ENCODE data around the gene COTL1. TPM values are rescaled to one million over a fixed set of nuclear protein-coding genes. Genes with fewer than 3 reads are reported as not detected.

COTL1 gene
- total and polyA plus RNA-seq, 2 of the 13 experiments (the other 11 are each of a cell fraction or from before 2014, with no cell fraction given): 8.7 to 16.9 TPM

DNA sequence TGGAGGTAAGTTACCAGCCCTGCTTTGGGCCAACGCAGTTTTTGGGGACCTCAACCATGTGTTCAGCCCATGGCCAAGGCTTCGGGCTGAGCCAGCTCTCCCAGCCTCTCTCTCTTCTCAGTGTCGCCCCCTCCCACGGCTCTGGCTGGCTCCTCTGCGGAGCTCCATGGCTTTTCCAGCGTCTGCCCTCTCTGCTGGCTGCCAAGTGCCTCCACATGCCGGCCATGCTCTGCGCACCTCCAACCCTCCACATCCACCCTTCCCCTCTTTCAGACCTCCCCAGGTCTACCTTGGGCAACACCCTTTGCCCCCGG is 23.2 kb downstream of the COTL1 start (continued):
- TF ChIP-seq POGZ (CRISPR knock-in tag; IDR thresholded peaks at IDR 0.05): no peak

DNA sequence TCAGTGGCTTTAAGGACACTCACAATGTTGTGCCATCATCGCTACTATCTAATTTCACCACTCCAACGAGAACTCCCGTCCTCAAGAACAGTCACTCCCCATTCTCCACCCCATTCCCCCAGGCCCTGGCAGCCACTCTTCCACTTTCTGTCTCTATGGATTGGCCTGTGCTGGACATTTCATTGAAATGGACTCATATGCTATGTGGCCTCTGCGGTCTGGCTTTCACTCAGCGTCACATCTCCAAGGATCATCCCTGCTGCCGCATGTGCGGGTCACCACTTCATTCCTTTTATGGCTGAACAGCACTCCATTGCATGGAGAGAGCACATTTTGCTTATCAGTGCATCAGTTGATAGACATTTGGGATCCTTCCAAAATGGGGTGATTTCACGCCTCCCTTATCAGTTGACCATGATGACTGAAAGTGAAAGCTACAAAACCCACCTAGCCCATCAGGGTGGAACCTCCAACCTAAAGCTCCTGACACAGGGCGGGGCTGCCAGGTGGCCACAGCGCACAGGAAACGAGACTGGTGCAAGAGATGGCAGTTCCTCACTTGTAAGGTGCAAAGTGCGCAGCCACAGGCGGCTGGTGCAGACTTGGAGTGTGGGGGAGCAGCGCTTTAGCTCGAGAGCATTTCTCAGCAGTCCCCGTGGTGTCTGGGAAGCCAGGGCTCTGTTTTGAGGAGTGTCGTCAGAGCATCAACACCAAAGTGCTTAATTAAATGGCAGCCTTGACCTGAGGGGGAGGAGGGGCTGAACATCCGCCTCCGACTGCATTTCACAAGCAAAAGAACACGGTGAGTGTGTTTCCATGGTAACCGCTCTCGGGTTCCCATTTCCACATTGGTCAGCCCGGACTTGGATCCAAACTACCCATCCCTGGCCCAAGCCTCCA is 23.8 kb downstream of the COTL1 start:
- no peak overlapping the region for H3K9ac ChIP-seq (ENCODE audit: insufficient read depth, low read depth, low read length)
- H2AFZ ChIP-seq (ENCODE audit: low read length): no peak overlapping the region
- TF ChIP-seq SP5 (CRISPR knock-in tag; IDR thresholded peaks at IDR 0.05; ENCODE audit: borderline replicate concordance, low read depth) (no peak), MBD4 (IDR thresholded peaks at IDR 0.05; ENCODE audit: borderline replicate concordance, low read length) (no peak), KDM5B (CRISPR knock-in tag; IDR thresholded peaks at IDR 0.05; ENCODE audit: borderline replicate concordance) (0 out of 2 replicates have a peak, but pooled peaks have one; percentile 32), HNF4A (CRISPR knock-in tag; IDR thresholded peaks at IDR 0.05) (peak; percentile 57), GABPA (IDR thresholded peaks at IDR 0.05; ENCODE audit: low read depth, low read length) (no peak), GABPA (CRISPR knock-in tag; IDR thresholded peaks at IDR 0.05; ENCODE audit: low read depth) (0 out of 2 replicates have a peak, but pooled peaks have one; percentile 25), RFX1 (IDR thresholded peaks at IDR 0.05) (peak; percentile 64; the same call in 1 of the 2 replicates), HOXA3 (CRISPR knock-in tag; IDR thresholded peaks at IDR 0.05) (peak; percentile 50)
- TF ChIP-seq, protein P1, sequence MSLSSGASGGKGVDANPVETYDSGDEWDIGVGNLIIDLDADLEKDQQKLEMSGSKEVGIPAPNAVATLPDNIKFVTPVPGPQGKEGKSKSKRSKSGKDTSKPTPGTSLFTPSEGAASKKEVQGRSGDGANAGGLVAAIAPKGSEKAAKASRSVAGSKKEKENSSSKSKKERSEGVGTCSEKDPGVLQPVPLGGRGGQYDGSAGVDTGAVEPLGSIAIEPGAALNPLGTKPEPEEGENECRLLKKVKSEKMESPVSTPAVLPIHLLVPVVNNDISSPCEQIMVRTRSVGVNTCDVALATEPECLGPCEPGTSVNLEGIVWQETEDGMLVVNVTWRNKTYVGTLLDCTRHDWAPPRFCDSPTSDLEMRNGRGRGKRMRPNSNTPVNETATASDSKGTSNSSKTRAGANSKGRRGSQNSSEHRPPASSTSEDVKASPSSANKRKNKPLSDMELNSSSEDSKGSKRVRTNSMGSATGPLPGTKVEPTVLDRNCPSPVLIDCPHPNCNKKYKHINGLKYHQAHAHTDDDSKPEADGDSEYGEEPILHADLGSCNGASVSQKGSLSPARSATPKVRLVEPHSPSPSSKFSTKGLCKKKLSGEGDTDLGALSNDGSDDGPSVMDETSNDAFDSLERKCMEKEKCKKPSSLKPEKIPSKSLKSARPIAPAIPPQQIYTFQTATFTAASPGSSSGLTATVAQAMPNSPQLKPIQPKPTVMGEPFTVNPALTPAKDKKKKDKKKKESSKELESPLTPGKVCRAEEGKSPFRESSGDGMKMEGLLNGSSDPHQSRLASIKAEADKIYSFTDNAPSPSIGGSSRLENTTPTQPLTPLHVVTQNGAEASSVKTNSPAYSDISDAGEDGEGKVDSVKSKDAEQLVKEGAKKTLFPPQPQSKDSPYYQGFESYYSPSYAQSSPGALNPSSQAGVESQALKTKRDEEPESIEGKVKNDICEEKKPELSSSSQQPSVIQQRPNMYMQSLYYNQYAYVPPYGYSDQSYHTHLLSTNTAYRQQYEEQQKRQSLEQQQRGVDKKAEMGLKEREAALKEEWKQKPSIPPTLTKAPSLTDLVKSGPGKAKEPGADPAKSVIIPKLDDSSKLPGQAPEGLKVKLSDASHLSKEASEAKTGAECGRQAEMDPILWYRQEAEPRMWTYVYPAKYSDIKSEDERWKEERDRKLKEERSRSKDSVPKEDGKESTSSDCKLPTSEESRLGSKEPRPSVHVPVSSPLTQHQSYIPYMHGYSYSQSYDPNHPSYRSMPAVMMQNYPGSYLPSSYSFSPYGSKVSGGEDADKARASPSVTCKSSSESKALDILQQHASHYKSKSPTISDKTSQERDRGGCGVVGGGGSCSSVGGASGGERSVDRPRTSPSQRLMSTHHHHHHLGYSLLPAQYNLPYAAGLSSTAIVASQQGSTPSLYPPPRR (CRISPR knock-in tag; IDR thresholded peaks at IDR 0.05; ENCODE audit: borderline replicate concordance): no peak
- TF ChIP-seq, protein P2, sequence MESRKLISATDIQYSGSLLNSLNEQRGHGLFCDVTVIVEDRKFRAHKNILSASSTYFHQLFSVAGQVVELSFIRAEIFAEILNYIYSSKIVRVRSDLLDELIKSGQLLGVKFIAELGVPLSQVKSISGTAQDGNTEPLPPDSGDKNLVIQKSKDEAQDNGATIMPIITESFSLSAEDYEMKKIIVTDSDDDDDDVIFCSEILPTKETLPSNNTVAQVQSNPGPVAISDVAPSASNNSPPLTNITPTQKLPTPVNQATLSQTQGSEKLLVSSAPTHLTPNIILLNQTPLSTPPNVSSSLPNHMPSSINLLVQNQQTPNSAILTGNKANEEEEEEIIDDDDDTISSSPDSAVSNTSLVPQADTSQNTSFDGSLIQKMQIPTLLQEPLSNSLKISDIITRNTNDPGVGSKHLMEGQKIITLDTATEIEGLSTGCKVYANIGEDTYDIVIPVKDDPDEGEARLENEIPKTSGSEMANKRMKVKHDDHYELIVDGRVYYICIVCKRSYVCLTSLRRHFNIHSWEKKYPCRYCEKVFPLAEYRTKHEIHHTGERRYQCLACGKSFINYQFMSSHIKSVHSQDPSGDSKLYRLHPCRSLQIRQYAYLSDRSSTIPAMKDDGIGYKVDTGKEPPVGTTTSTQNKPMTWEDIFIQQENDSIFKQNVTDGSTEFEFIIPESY (CRISPR knock-in tag; IDR thresholded peaks at IDR 0.05): peak; percentile 93
- TF ChIP-seq, protein P3, sequence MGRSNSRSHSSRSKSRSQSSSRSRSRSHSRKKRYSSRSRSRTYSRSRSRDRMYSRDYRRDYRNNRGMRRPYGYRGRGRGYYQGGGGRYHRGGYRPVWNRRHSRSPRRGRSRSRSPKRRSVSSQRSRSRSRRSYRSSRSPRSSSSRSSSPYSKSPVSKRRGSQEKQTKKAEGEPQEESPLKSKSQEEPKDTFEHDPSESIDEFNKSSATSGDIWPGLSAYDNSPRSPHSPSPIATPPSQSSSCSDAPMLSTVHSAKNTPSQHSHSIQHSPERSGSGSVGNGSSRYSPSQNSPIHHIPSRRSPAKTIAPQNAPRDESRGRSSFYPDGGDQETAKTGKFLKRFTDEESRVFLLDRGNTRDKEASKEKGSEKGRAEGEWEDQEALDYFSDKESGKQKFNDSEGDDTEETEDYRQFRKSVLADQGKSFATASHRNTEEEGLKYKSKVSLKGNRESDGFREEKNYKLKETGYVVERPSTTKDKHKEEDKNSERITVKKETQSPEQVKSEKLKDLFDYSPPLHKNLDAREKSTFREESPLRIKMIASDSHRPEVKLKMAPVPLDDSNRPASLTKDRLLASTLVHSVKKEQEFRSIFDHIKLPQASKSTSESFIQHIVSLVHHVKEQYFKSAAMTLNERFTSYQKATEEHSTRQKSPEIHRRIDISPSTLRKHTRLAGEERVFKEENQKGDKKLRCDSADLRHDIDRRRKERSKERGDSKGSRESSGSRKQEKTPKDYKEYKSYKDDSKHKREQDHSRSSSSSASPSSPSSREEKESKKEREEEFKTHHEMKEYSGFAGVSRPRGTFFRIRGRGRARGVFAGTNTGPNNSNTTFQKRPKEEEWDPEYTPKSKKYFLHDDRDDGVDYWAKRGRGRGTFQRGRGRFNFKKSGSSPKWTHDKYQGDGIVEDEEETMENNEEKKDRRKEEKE (IDR thresholded peaks at IDR 0.05): no peak

More for the DNA sequence above, 23.8 kb downstream of the COTL1 start:
- FAIRE-seq (peak; percentile 4), DNase-seq (ENCODE audit: low spot score) (peak; percentile 36), ATAC-seq (peak; percentile 36)
- ChIA-PET POLR2A (interaction anchor here (0.9 kb wide), 1 partner anchor 8 kb away, joined by 3 read pairs; no protein-coding TSS in a partner anchor), CTCF (ENCODE audit: low intra/inter-chr PET ratio, low total read pairs) (no interaction called here)
- no TSS peak for BruUV-seq (replicated peaks)
- in situ Hi-C loops (cut with HindIII; ENCODE audit: extremely low pct_ligation_motif_present, low pct_unique_long_range_greater_than_20kb) (no loop called here), intact Hi-C loops (cut with micrococcal nuclease; ENCODE audit: unreplicated experiment) (no loop called here)
- H3K9me3 ChIP-seq (ENCODE audit: low read length): no peaks in the 10 kb centered on the region
- H3K4me1 ChIP-seq (ENCODE audit: insufficient read depth, low read length): peaks cover 37% of the 10 kb centered on the region
- 80% methylated on average over 19 of the region's 23 CpGs for WGBS (ENCODE audit: low lambda C conversion rate)
- no peak overlapping the region for H3K4me3 ChIP-seq (replicated peaks in 1 of 3; ENCODE audit: insufficient read depth in 1 of 3, low read depth in 2 of 3, low read length in 3 of 3)
- no peaks in the 10 kb centered on the region for H3K79me2 ChIP-seq (ENCODE audit: insufficient read depth, low read length)
- no peaks in the 10 kb centered on the region for H4K20me1 ChIP-seq (ENCODE audit: insufficient read depth, low read length)
- H3K4me2 ChIP-seq (ENCODE audit: low read depth, low read length): no peak overlapping the region
- H3K27me3 ChIP-seq (ENCODE audit: control insufficient read depth in 1 of 2, insufficient read depth in 2 of 2, low read length in 2 of 2): no peaks in the 10 kb centered on the region
- H3K27ac ChIP-seq (ENCODE audit: extremely low read length, insufficient read depth, low read length): peak overlapping the region; percentile 4
- peaks cover 0 to 3% of the 10 kb centered on the region in 2 experiments; a peak in 1 of 5 replicates for H3K36me3 ChIP-seq (replicated peaks in 1 of 2; ENCODE audit: control insufficient read depth in 1 of 2, insufficient read depth in 2 of 2, low read length in 2 of 2)
